IMR-90 (cell line): ENCODE results near the gene DGKB. TPM values are rescaled to one million over a fixed set of nuclear protein-coding genes. Genes with fewer than 3 reads are reported as not detected.

Source experiments
- ATAC-seq: fragments of 200-7000 bp; cut with Tn5 transposase; 2 replicates; pipeline ENCODE4 v1.9.1; 2020; ENCODE audit warnings: low read depth, mild to moderate bottlenecking, moderate library complexity
- BruUV-seq: library from RNA; stranded (reverse); fragments of 400-500 nt; replicated peaks from 2 replicates; lab custom pipeline; 2021; lab: Mats Ljungman, UMichigan
- CTCF ChIA-PET: fragments of 300-600 bp; formaldehyde crosslinking; extraction: SDS; loops from one replicate; lab custom pipeline; 2021; ENCODE audit warnings: antibody characterized with exemption; lab: Yijun Ruan, JAX
- POLR2A ChIA-PET: fragments of 300-600 bp; sonication (Branson Sonifier 250); formaldehyde crosslinking; loops from one replicate; lab custom pipeline; 2022; ENCODE audit warnings: antibody characterized with exemption; ENCODE audit not compliant: unreplicated experiment; lab: Charles Lee
- DNase-seq: peaks from one replicate; pipeline ENCODE4 v3.0.0; 2013
- H2AFZ ChIP-seq: replicated peaks from 2 replicates; pipeline ENCODE3; 2013; ENCODE audit warnings: low read length, mild to moderate bottlenecking; ENCODE audit not compliant: poor library complexity
- H2AK5ac ChIP-seq: 2 replicates; pipeline ENCODE4 v1.6.1; 2013; ENCODE audit warnings: low read depth, low read length, inconsistent platforms
- H2AK9ac ChIP-seq: replicated peaks from 2 replicates; pipeline ENCODE3; 2013; ENCODE audit warnings: mild to moderate bottlenecking, low read depth, low read length, moderate library complexity; ENCODE audit not compliant: poor library complexity
- H2BK120ac ChIP-seq: 2 replicates; pipeline ENCODE4 v1.6.1; 2013; ENCODE audit warnings: low read depth, low read length, inconsistent platforms
- H2BK15ac ChIP-seq: 3 replicates; pipeline ENCODE4 v1.6.1; 2013; ENCODE audit warnings: low read depth, low read length, inconsistent platforms
- H2BK20ac ChIP-seq: 2 replicates; pipeline ENCODE4 v1.6.1; 2013; ENCODE audit warnings: low read depth, mild to moderate bottlenecking, inconsistent platforms, low read length, moderate library complexity
- H2BK5ac ChIP-seq: 2 replicates; pipeline ENCODE4 v1.6.1; 2013; ENCODE audit warnings: mild to moderate bottlenecking, low read depth, low read length, inconsistent platforms; ENCODE audit not compliant: poor library complexity, severe bottlenecking
- H3K14ac ChIP-seq: replicated peaks from 2 replicates; pipeline ENCODE4 v1.6.1; 2013; ENCODE audit warnings: low read depth, low read length, inconsistent platforms
- H3K18ac ChIP-seq: 2 replicates; pipeline ENCODE4 v1.6.1; 2013; ENCODE audit warnings: low read depth, low read length, control low read depth
- H3K23ac ChIP-seq: 2 replicates; pipeline ENCODE4 v1.6.1; 2013; ENCODE audit warnings: low read depth, low read length, inconsistent platforms
- H3K27ac ChIP-seq: 2 replicates; pipeline ENCODE4 v1.5.1; 2013; ENCODE audit warnings: mild to moderate bottlenecking, control low read depth, low read length; ENCODE audit not compliant: insufficient read depth
- H3K27me3 ChIP-seq: 2 replicates; pipeline ENCODE4 v1.6.1; 2013; ENCODE audit warnings: low read length; ENCODE audit not compliant: control insufficient read depth, insufficient read depth
- H3K36me3 ChIP-seq: 2 replicates; pipeline ENCODE4 v1.6.1; 2013; ENCODE audit warnings: low read length, mixed read lengths; ENCODE audit not compliant: control insufficient read depth, insufficient read depth
- H3K4ac ChIP-seq: 2 replicates; pipeline ENCODE4 v1.6.1; 2013; ENCODE audit warnings: low read depth, low read length, inconsistent platforms
- H3K4me1 ChIP-seq: 2 replicates; pipeline ENCODE4 v1.6.1; 2013; ENCODE audit warnings: low read length, mixed read lengths; ENCODE audit not compliant: control insufficient read depth, insufficient read depth
- H3K4me2 ChIP-seq: 2 replicates; pipeline ENCODE4 v1.6.1; 2013; ENCODE audit warnings: low read depth, mild to moderate bottlenecking, control low read depth, low read length, moderate library complexity
- H3K4me3 ChIP-seq: 2 replicates; pipeline ENCODE4 v1.5.1; 2013; ENCODE audit warnings: low read depth, mild to moderate bottlenecking, control low read depth, low read length, moderate library complexity; ENCODE audit not compliant: insufficient read depth
- H3K56ac ChIP-seq: 2 replicates; pipeline ENCODE4 v1.6.1; 2013; ENCODE audit warnings: low read length, inconsistent platforms; ENCODE audit not compliant: insufficient read depth; ENCODE audit errors: extremely low read depth
- H3K79me1 ChIP-seq, 2 experiments: 2 replicates each; pipeline ENCODE4 v1.6.1; 2013; ENCODE audit warnings: low read length in 2 of 2, inconsistent platforms in 1 of 2, low read depth in 1 of 2
- H3K9ac ChIP-seq: 2 replicates; pipeline ENCODE4 v1.6.1; 2013; ENCODE audit warnings: low read depth, low read length, control low read depth
- H3K9me1 ChIP-seq: 2 replicates; pipeline ENCODE4 v1.6.1; 2013; ENCODE audit warnings: low read length, inconsistent platforms; ENCODE audit not compliant: insufficient read depth
- H3K9me3 ChIP-seq: 2 replicates; pipeline ENCODE4 v1.6.1; 2013; ENCODE audit warnings: low read length; ENCODE audit not compliant: control insufficient read depth, insufficient read depth
- H4K20me1 ChIP-seq: 2 replicates; pipeline ENCODE4 v1.6.1; 2013; ENCODE audit warnings: low read length, inconsistent platforms; ENCODE audit not compliant: insufficient read depth
- H4K5ac ChIP-seq: 2 replicates; pipeline ENCODE4 v1.6.1; 2013; ENCODE audit warnings: mild to moderate bottlenecking, low read depth, low read length, control low read depth
- H4K8ac ChIP-seq, 2 experiments: 2 replicates each; pipeline ENCODE4 v1.6.1; 2013; ENCODE audit warnings: low read depth in 2 of 2, low read length in 2 of 2, control low read depth in 1 of 2, inconsistent platforms in 1 of 2
- H4K91ac ChIP-seq: 2 replicates; pipeline ENCODE4 v1.6.1; 2013; ENCODE audit warnings: low read depth, low read length, inconsistent platforms; ENCODE audit not compliant: insufficient read depth
- BHLHE40 ChIP-seq: fragments of 150-350 bp; IDR thresholded peaks from 2 replicates; pipeline ENCODE4 v1.6.1; 2016; ENCODE audit warnings: mild to moderate bottlenecking, low read depth, low read length
- CEBPB ChIP-seq: IDR thresholded peaks from 2 replicates; pipeline ENCODE4 v1.6.1; 2012; ENCODE audit warnings: low read depth, low read length, improper control_type of control experiment
- CHD1 ChIP-seq: IDR thresholded peaks from 2 replicates; pipeline ENCODE4 v1.6.1; 2012; ENCODE audit warnings: low read depth, low read length, improper control_type of control experiment
- ELK1 ChIP-seq: fragments of 150-350 bp; IDR thresholded peaks from 2 replicates; pipeline ENCODE4 v1.6.1; 2016; ENCODE audit warnings: low read depth, mild to moderate bottlenecking, low read length, moderate library complexity, borderline replicate concordance
- FOS ChIP-seq: fragments of 150-350 bp; IDR thresholded peaks from 2 replicates; pipeline ENCODE4 v1.6.1; 2016; ENCODE audit warnings: low read depth, low read length
- MAFK ChIP-seq: IDR thresholded peaks from 2 replicates; pipeline ENCODE4 v1.6.1; 2012; ENCODE audit warnings: low read depth, low read length, improper control_type of control experiment
- MAZ ChIP-seq: IDR thresholded peaks from 2 replicates; pipeline ENCODE4 v1.6.1; 2012; ENCODE audit warnings: low read depth, mild to moderate bottlenecking, low read length, improper control_type of control experiment, moderate library complexity, borderline replicate concordance
- MXI1 ChIP-seq: IDR thresholded peaks from 2 replicates; pipeline ENCODE4 v1.6.1; 2012; ENCODE audit warnings: low read depth, mild to moderate bottlenecking, low read length, moderate library complexity, borderline replicate concordance
- NFE2L2 ChIP-seq: fragments of 150-350 bp; IDR thresholded peaks from 2 replicates; pipeline ENCODE4 v1.6.1; 2016; ENCODE audit warnings: low read depth, mild to moderate bottlenecking, low read length
- POLR2A ChIP-seq: IDR thresholded peaks from 2 replicates; pipeline ENCODE4 v1.6.1; 2012; ENCODE audit warnings: mild to moderate bottlenecking, low read depth, low read length
- RAD21 ChIP-seq: IDR thresholded peaks from 2 replicates; pipeline ENCODE4 v1.6.1; 2012; ENCODE audit warnings: low read length, improper control_type of control experiment
- RCOR1 ChIP-seq: IDR thresholded peaks from 2 replicates; pipeline ENCODE4 v1.6.1; 2012; ENCODE audit warnings: mild to moderate bottlenecking, low read length, improper control_type of control experiment; ENCODE audit not compliant: insufficient replicate concordance
- RFX5 ChIP-seq: IDR thresholded peaks from 2 replicates; pipeline ENCODE4 v1.8.0; 2012; ENCODE audit warnings: low read depth, mild to moderate bottlenecking, low read length, moderate library complexity
- SMC3 ChIP-seq: fragments of 150-350 bp; IDR thresholded peaks from 2 replicates; pipeline ENCODE4 v1.6.1; 2016; ENCODE audit warnings: low read depth, mild to moderate bottlenecking, antibody characterized with exemption, low read length, moderate library complexity
- USF2 ChIP-seq: fragments of 150-350 bp; IDR thresholded peaks from 2 replicates; pipeline ENCODE4 v1.6.1; 2017; ENCODE audit warnings: mild to moderate bottlenecking, antibody characterized with exemption, low read length, low read depth
- WGBS, 2 experiments: methylation state at CpG; one replicate each; pipeline versions ENCODE4 v1.1.5 to v1.1.7; 2013; ENCODE audit warnings: missing lambda C conversion rate in 2 of 2; ENCODE audit not compliant: insufficient read length in 1 of 2; ENCODE audit errors: extremely low coverage in 2 of 2; 5-methylcytosine and 5-hydroxymethylcytosine counted together
- dilution Hi-C: fragments of 300-500 bp; cut with HindIII; formaldehyde crosslinking; loops from one replicate; pipeline ENCODE4 v1.14.3; 2018; ENCODE audit warnings: low sequenced_read_pairs; ENCODE audit not compliant: unreplicated experiment
- in situ Hi-C: fragments of 300-500 bp; cut with MboI; formaldehyde crosslinking; loops from 3 replicates; pipeline ENCODE4 v1.14.3; 2019; ENCODE audit warnings: low sequenced_read_pairs, inconsistent platforms, mixed read lengths
- intact Hi-C: fragments of 100-400 bp; cut with micrococcal nuclease; formaldehyde crosslinking; loops from 2 replicates; pipeline ENCODE4 v1.10.0; 2022
- polyA plus RNA-seq, 3 experiments: library from polyadenylated mRNA; depleted of rRNA; stranded (reverse); fragments of >200 nt; gene quantifications; 2 replicates each; pipeline ENCODE4 v1.2.3, GENCODE V29; 2012; ENCODE audit warnings: low replicate concordance in 1 of 3
- total RNA-seq: library from RNA; depleted of rRNA; stranded (reverse); fragments of >200 nt; gene quantifications from 2 replicates; pipeline ENCODE4 v1.2.3, GENCODE V29; 2012
- TF ChIP-seq, protein P1 (sequence below): conservative IDR thresholded peaks from 2 replicates; pipeline ENCODE4 v1.5.1; 2012; ENCODE audit warnings: mild to moderate bottlenecking, low read depth, low read length, improper control_type of control experiment

DGKB gene
- total and polyA plus RNA-seq, 2 of the 4 experiments (the other 2 are of a cell fraction): not detected

DNA sequence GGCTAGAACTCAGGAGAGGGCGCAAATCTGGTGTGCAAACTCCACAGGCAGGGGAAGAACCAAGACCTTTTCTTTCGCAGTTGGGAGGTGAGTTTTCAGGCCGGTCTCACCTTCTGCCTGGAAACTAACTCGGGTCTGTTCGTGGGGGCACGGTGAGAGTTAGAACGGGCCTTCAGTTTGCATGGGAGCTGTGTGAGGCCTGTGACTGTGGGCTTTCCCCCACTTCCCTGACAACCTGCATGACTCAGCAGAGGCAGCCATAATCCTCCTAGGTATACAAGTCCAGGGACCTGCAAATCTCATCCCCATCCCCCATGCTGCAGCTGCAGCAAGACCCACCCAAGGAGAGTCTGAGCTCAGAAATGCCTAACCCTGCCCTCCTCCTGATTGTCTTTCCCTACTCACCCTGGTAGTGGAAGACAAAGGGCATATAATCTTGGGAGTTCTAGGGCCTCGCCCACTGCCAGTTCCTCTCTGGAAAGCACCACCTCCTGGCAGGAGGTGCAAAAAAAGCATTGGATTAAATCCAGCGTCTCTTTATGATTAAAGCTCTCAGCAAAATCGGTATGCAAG, 718.2 kb downstream of the DGKB start:
- ATAC-seq (no peak), DNase-seq (no peak)
- Histone ChIP-seq H3K9me3 (no peaks in the 10 kb centered on the region), H2AK9ac (no peak overlapping the region), H3K23ac (no peak overlapping the region), H3K27ac (no peak overlapping the region), H4K20me1 (no peaks in the 10 kb centered on the region), H3K4me1 (no peaks in the 10 kb centered on the region), H4K8ac (no peak overlapping the region), H3K27me3 (no peaks in the 10 kb centered on the region), H3K36me3 (no peaks in the 10 kb centered on the region), H3K4me2 (no peak overlapping the region), H2BK15ac (no peak overlapping the region), H3K4ac (no peak overlapping the region), H3K79me1 (no peaks in the 10 kb centered on the region), H3K9ac (no peak overlapping the region), H3K14ac (no peak overlapping the region), H3K18ac (no peak overlapping the region), H2AK5ac (no peak overlapping the region), H4K5ac (no peak overlapping the region), H3K9me1 (no peaks in the 10 kb centered on the region), H3K4me3 (no peak overlapping the region), H2BK20ac (no peak overlapping the region), H2AFZ (no peak overlapping the region), H2BK120ac (no peak overlapping the region), H2BK5ac (no peak overlapping the region), H4K91ac (no peak overlapping the region), H3K56ac (no peak overlapping the region)
- POLR2A ChIA-PET: no interaction called here
- CTCF ChIA-PET: no interaction called here
- dilution Hi-C loops (no loop called here), intact Hi-C loops (no loop called here), in situ Hi-C loops (no loop called here)
- TF ChIP-seq FOS: no peak
- TF ChIP-seq MXI1: no peak
- TF ChIP-seq POLR2A: no peak
- no peak for TF ChIP-seq RFX5
- TF ChIP-seq BHLHE40: no peak
- TF ChIP-seq, protein P1, sequence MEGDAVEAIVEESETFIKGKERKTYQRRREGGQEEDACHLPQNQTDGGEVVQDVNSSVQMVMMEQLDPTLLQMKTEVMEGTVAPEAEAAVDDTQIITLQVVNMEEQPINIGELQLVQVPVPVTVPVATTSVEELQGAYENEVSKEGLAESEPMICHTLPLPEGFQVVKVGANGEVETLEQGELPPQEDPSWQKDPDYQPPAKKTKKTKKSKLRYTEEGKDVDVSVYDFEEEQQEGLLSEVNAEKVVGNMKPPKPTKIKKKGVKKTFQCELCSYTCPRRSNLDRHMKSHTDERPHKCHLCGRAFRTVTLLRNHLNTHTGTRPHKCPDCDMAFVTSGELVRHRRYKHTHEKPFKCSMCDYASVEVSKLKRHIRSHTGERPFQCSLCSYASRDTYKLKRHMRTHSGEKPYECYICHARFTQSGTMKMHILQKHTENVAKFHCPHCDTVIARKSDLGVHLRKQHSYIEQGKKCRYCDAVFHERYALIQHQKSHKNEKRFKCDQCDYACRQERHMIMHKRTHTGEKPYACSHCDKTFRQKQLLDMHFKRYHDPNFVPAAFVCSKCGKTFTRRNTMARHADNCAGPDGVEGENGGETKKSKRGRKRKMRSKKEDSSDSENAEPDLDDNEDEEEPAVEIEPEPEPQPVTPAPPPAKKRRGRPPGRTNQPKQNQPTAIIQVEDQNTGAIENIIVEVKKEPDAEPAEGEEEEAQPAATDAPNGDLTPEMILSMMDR: no peak
- no peak for TF ChIP-seq ELK1
- no peak for TF ChIP-seq RAD21
- TF ChIP-seq MAZ: no peak
- TF ChIP-seq RCOR1: no peak
- no peak for TF ChIP-seq SMC3
- no peak for TF ChIP-seq MAFK
- no peak for TF ChIP-seq USF2
- no peak for TF ChIP-seq CEBPB
- TF ChIP-seq NFE2L2: no peak
- TF ChIP-seq CHD1: no peak
- WGBS, 2 experiments: no CpG with 5 or more reads among the region's 10 CpGs
- BruUV-seq: no TSS peak
